ENCODE results near the gene NAA60.

GRCh38 chr16:3439637-3440036 is 3.8 kb upstream of the NAA60 start:
- TF ChIP-seq CTCF (IDR thresholded peaks at IDR 0.05), result no peak
- TF ChIP-seq POLR2AphosphoS5 (IDR thresholded peaks at IDR 0.05), result no peak

Data from stomach (tissue), 4 donors.